HG02798 (cell line): ENCODE data around the gene SSTR5.
"Not testable (repeated sequence)": the region's sequence is repeated elsewhere in the genome, so short reads cannot be mapped to it uniquely, and the experiment has no call there.

ENCODE experiments used
- ATAC-seq: cut with Tn5 transposase; IDR thresholded peaks from one replicate; pipeline ENCODE4 v1.9.1; 2021; ENCODE audit warnings: mild to moderate bottlenecking; ENCODE audit not compliant: unreplicated experiment, poor library complexity

Gene SSTR5

GRCh38 chr16:1072526-1073261 is at the start of gene SSTR5:
Gene SSTR5 (plus strand): TSS chr16:1072747. CDS start chr16:1078869, 6,122 bp downstream.
- no peak for ATAC-seq

DNA sequence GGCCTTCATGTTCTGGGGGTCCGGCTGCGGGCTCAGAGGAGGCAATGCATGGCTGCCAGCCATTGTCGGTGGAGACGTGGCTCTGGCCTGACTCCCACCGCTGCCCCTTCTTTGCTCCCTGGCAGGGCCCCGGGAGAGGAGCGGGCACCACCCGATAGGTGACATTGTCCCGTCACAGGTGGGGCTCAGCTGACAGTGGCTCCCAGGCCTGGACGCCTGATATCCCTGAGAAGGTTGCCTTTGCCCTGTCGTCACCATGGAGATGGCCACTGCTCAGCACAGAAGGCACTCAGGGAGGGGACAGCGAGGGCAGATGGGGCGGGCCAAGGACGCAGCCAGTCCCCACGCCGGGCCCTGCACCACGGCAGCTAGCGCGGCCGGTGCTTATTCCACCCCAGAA is 48.4 kb upstream of the SSTR5 start:
- ATAC-seq: no peak

DNA sequence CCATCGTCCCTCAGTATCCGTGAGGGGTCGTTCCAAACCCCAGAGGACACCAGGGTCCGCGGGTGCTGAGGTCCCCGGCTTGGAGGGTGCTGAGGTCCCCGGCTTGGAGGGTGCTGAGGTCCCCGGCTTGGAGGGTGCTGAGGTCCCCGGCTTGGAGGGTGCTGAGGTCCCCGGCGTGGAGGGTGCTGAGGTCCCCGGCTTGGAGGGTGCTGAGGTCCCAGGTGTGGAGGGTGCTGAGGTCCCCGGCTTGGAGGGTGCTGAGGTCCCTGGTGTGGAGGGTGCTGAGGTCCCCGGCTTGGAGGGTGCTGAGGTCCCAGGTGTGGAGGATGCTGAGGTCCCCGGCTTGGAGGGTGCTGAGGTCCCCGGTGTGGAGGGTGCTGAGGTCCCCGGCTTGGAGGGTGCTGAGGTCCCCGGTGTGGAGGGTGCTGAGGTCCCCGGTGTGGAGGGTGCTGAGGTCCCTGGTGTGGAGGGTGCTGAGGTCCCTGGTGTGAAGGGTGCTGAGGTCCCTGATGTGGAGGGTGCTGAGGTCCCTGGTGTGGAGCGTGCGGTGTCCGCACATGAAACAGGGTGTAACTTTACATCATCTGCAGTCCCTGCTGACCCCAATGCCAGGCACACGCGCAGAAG is 47.3 kb upstream of the SSTR5 start:
- not testable (repeated sequence) for ATAC-seq

DNA sequence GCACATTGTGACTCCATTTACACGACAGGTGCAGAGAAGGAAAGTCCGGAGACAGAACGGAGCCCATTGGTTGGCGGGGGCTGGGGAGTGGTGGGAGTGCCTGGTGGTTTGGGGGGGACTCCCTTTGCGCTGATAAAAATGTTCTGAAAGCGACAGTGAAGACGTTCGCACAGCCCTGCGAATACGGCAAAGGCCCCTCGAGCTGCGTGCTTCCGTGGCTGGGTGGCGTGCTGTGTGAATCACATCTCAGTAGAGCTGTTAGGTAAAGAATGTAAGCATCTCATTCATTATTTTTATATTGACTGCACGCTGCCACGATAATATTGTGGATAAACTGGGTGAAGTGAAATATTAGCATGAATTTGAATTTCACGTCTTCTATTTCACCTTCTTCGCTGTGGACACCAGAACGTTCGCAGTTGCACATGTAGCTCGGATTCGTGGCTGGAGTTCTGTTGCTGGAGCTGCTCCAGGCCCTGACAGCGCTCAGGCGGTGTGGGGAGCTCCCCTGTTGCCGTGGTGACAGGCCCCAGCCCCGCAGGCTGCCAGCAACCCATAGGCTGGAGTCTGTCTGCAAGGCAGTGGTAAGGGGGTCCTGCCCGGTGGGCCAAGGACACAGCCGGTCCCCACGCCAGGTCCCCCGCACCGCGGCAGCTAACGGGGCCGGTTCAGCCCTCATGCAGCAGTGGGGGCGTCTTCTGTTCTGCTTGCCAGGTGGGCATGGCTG is 46.3 kb upstream of the SSTR5 start:
- ATAC-seq: no peak

DNA sequence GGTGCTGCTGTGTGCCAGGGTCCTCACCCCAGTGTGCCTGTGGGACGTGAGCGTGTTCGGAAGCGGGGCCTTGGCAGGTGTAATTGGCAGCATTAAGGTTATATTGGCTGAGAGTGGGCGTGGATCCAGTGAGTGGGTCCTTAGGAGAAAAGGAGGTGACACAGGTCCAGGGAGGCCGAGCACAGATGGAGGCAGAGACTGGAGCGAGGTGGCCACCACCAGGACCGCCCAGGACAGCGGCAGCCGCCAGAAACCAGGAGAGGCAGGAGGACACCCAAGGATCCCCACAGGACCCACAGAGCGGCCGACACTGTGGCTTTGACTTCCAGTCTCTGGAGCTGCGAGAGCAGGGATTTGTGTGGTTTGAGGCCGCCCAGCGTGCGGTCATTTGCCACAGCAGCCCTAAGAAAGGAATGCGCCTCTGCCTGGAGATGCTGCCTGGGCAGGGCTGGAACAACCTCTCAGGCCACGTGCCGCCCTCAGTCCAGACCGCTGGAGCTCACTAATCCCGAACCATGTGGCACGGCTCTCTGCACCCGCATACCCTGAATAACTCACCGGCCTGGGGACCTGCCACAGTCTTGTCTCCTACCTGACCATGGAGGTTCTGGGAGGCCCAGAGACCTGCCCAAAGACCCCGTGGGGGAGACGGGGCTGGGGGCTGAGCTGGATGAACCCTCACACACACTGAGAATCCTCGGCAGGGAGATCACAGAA is 45.6 kb upstream of the SSTR5 start:
- no peak for ATAC-seq

- ATAC-seq: no peak
Measured at GRCh38 chr16:1027501-1027815, 45.1 kb upstream of the SSTR5 start.

- no peak for ATAC-seq
Measured at GRCh38 chr16:1028056-1028455, 44.5 kb upstream of the SSTR5 start.

GRCh38 chr16:1028524-1029258 is 43.9 kb upstream of the SSTR5 start:
- ATAC-seq: no peak

DNA sequence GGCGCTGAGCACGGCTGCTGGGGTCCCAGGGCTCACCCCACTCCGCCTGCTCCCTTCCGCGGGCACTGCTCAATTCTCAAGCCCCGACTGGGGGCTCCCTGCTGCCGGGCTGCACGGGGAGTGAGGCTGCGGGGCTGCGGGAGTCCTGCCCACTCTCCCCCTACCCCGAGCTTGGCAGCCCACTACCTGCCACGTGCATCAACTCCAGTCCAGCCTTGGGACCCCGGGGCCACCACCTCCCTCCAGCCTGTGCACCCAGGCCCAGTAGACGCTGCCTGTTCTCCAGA is 43.3 kb upstream of the SSTR5 start:
- no peak for ATAC-seq

DNA sequence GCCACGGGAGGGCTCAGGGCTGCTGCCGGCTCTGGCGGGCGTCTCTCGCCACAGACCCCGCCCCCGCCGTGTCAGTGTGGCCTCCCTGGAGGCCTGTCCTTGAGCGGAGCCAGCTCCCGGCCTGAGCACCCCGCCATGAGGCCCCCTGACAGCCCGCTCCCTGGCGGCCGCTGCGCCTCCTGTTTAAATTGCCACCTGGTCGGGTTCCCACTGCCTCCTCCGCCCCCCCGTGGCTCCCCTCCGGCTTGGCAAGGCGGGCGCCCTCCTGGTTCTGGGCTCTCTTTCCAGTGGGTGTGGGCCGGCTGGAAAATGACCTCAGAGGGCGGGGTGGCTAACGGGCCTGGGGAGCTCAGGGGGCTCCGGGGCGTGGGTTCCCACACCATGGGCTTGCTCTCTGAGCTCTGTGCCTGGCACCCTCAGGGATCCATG is 42.1 kb upstream of the SSTR5 start:
- no peak for ATAC-seq

GRCh38 chr16:1031666-1032065 is 40.9 kb upstream of the SSTR5 start:
- no peak for ATAC-seq

DNA sequence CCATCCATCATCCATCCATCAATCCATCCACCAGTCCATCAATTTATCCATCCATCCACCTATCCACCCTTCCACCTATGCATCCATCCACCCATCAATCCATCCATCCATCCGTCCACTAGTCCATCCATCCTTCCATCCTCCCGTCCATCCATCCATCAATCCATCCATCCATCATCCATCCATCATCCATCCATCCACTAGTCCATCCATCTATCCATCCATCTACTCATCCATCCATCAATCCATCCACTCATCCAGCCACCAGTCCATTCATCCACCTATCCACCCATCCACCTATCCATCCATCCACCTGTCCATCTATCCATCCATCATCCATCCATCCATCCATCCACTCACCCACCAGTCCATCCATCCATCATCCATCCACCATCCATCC is 39.9 kb upstream of the SSTR5 start:
- ATAC-seq: no peak

- ATAC-seq: no peak
Measured at GRCh38 chr16:1033128-1033679, 39.3 kb upstream of the SSTR5 start.

GRCh38 chr16:1034230-1035065 is 38.1 kb upstream of the SSTR5 start:
- no peak for ATAC-seq

GRCh38 chr16:1035066-1035415 is 37.5 kb upstream of the SSTR5 start:
- no peak for ATAC-seq

DNA sequence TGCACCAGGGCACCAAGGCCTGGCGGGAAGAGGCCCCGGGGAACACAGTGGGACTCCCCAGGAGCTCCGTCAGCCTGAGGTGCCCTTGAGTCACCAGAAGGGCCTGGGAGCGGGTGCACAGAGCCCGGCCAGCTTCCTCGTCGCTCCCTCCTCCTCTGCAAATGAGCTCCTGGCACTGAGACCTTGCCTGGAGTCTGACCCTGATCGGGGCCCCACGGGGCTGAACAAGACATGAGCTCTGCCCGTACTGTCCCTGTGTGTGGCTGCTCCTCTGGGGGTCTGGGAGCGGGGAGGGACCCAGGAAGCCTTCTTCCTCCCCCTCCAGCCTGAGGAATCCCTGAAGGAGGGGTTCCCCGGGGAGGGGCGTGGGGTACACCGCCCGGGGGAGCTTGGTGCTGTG is 36.4 kb upstream of the SSTR5 start:
- ATAC-seq: no peak

DNA sequence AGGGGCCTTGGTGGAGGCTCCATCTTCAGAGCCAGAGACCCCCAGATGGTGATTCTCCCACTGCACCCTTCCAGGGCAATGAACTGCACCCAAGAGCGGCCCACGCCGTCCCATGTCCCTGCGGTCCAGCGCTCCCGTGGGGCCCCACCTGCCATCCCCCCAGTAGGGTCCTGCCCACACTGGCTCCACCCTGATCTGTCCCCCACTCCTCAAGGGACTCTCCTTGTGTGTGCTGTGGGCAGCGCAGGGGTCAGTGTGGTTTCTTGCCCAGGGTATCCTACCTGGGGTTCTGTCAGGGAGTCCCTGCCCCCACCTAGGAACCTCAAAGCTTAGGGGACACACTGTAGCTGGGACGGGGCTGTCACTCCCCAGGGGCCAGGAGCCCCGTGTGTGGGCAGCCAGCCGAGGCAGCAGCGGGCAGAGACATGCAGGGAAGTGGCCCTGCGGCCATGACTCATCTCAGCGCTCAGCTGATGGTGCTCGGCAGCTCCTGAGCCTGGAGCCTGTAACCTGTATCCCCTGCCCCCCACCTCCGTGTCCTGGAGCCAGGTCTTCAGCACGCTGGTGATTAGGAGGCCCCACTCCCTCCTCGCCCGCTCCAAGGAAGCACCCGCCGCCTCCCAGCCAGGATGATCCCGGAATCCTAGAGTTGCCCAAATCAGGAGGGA is 35.7 kb upstream of the SSTR5 start:
- ATAC-seq: no peak

DNA sequence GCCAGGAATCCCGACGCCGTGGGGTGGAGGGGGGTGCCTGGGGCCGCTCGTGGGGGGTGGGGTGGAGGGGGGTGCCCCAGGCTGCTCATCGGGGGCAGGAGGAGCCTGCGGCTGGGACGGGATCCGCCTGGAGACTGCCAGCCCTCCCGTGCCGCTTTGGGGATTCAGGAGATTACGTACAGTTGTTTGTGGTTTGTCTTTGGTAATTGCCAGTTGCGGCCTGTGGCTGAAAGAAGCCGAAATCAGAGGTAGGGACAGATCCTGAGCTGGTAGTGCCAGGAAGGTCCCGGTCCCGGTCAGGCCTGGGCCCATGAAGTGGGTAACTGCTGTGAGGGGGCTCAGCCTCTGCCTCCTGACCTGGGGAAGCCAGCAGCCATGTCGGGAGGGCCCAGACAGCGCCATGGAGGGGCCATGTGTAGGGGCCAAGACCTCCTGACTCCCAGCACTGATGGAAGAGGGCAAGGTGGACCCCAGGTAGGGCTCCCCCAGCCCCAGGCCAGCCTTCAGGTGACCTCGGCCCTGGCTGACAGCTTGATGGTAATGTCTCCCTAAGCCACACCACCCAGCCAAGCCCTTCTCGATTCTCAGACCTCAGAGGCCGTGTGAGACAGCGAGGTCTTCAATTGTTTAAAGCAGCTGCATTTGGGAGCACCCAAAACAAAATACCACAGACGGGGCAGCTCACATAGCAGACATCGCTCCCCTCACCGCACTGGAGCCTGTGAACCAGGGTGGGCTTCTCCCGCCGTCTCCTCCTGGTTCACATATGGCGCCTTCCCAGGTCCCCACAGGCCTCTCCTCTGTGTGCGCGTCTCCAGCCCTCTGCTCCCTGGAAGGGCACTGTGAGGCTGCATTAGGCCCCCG is 34.9 kb upstream of the SSTR5 start:
- no peak for ATAC-seq
